HG02943 (cell line): ENCODE data around the gene ANGPTL4.
"Not testable (repeated sequence)": the region's sequence is repeated elsewhere in the genome, so short reads cannot be mapped to it uniquely, and the experiment has no call there.

ENCODE experiments used
- ATAC-seq: cut with Tn5 transposase; IDR thresholded peaks from one replicate; pipeline ENCODE4 v1.9.1; 2021; ENCODE audit warnings: mild to moderate bottlenecking, low read depth, moderate library complexity; ENCODE audit not compliant: unreplicated experiment

Gene ANGPTL4, protein sequence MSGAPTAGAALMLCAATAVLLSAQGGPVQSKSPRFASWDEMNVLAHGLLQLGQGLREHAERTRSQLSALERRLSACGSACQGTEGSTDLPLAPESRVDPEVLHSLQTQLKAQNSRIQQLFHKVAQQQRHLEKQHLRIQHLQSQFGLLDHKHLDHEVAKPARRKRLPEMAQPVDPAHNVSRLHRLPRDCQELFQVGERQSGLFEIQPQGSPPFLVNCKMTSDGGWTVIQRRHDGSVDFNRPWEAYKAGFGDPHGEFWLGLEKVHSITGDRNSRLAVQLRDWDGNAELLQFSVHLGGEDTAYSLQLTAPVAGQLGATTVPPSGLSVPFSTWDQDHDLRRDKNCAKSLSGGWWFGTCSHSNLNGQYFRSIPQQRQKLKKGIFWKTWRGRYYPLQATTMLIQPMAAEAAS

DNA sequence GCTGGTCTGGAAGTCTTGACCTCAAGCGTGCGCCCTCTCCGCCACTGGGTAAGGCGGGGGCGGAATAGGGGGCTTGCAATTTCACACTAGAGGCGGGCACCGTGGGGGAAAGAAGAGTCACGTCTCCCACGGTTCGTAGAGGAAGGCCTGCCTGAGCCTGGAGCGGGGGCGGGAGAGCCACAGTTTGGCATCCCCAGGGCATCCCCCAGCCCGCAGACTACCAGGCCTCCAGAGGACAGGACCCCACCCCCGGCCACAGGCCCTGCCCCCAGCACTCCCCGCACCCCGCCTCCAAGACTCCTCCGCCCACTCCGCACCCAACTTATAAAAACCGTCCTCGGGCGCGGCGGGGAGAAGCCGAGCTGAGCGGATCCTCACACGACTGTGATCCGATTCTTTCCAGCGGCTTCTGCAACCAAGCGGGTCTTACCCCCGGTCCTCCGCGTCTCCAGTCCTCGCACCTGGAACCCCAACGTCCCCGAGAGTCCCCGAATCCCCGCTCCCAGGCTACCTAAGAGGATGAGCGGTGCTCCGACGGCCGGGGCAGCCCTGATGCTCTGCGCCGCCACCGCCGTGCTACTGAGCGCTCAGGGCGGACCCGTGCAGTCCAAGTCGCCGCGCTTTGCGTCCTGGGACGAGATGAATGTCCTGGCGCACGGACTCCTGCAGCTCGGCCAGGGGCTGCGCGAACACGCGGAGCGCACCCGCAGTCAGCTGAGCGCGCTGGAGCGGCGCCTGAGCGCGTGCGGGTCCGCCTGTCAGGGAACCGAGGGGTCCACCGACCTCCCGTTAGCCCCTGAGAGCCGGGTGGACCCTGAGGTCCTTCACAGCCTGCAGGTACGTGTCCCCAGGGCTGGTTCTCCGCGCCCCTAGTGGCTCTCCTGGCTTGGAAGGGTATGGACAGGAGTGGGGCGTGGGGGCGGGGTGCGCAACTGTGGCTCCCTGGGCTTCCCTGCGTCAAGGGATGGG lies at the start of gene ANGPTL4:
Gene ANGPTL4, plus strand, starts transcription at position 353 of the 969 bp plus-strand sequence. Its CDS starts 167 bp downstream, at position 520.
- ATAC-seq, result no peak

DNA sequence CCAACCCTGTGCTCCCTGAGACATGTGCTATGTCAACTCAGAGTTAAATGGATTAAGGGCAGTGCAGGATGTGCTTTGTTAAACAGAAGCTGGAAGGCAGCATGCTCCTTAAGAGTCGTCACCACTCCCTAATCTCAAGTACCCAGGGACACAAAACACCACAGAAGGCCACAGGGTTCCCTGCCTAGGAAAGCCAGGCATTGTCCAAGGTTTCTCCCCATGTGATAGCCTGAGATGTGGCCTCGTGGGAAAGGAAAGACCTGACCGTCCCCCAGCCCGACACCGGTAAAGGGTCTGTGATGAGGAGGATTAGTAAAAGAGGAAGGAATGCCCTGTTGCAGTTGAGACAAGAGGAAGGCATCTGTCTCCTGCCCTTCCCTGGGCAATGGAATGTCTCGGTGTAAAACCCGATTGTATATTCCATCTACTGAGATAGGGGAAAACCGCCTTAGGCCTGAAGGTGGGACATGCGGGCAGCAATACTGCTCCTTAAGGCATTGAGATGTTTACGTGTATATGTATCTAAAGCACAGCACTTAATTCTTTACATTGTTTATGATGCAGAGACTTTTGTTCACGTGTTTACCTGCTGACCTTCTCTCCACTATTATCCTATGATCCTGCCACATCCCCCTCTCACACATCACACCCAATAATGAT lies 48.8 kb upstream of the ANGPTL4 start:
- ATAC-seq, result not testable (repeated sequence)

DNA sequence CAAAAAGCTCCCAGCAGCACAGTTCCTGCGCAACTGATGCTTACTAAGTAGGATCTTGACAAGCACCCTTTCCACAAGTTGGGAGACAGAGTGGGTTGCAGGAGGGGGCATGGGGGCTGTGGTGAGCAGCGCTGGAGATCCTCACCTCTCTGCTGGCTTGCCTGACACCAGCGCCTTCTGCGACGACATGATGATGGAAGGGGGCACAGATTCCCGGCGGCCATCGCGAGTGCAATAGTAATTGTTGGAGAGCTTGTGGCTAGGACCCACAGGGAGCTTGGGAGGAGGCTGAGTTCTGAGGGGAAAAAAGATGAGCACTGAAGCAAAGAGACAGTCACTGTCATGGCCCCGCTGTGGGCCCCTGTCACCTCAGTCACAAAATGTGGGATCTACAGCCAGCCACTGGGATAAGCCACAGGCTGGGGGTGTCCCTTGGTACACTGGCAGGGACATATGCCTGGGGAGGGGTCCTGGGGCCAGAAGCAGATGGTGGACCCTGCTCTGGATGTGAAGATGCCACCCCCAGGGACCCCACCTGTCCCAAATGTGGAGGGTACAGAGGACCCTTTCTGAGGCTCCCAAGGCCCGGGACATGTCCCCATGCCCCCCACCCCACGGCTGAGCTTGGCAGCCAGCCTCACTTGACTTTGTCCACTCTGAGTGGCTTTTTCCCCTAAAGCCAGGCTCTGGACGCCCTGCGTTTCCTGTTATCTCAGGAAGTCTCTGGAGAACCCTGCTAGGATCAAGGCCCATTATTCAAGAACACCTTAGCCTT lies 47.4 kb upstream of the ANGPTL4 start:
- no peak for ATAC-seq

DNA sequence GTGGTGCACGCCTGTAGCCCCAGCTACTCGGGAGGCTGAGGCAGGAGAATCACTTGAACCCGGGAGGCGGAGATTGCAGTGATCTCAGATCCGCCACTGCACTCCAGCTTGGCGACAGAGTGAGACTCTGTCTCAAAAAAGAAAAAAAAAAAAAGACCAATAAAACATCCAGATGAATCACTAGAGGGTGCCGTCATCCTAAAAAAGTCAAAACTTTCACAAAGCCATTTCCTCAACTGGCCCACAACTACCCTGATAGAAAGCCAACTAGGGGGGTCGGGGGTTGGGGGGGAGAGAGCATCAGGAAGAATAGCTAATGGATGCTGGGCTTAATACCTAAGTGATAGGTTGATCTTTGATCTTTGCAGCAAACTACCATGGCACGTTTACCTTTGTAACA lies 45.1 kb upstream of the ANGPTL4 start:
- ATAC-seq, result not testable (repeated sequence)

DNA sequence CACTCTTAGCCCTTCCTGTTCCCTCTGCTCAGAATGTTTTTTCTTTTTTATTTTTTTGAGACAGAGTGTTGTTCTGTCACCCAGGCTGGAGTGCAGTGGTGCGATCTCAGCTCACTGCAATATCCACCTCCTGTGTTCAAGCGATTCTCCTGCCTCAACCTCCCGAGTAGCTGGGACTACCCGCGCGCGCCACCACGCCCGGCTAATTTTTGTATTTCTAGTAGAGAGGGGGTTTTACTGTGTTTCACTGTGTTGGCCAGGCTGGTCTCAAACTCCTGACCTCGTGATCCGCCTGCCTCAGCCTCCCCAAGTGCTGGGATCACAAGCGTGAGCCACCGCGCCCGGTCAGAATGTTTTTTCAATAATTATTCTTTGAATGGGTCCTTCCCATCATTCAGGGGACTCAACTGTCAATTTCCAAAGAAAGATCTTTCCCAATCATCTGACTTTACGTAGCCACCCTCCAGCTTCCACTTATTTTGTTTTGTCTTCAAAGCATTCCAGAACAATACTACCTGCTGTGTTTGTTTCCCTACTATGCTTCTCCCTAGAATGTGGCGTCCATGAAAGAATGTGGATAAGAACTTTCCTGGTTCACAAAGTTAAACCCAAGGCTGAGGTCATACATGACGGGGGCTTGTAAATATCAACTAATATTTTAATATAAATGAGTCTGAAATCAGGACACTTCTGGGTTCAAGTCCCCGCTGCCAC lies 44.0 kb upstream of the ANGPTL4 start:
- ATAC-seq, result no peak

DNA sequence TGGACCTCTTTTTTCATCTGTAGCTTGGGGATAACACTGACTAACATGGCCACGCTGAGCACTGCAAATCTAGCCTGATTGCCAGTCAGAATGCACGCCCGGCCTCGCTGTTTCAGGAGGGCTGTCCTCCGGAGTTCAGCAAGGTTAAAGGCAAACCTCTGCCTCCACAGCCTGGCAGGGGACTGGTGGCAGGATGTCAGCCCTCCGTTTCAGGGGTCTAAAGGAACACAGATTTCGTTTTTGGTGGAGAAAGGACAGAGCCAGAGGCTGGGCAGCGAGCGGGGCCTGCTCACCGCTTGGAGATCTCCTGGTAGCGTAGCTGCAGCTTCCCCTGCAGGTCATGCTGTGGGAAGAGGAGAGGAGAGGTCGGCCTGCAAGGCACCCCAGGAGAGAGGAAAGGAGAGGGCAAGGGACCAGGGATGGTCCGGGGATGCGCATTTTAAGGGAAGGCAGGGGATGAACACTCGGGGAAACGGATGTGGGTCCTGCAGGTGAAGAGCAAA lies 43.3 kb upstream of the ANGPTL4 start:
- ATAC-seq, result peak; percentile 2

DNA sequence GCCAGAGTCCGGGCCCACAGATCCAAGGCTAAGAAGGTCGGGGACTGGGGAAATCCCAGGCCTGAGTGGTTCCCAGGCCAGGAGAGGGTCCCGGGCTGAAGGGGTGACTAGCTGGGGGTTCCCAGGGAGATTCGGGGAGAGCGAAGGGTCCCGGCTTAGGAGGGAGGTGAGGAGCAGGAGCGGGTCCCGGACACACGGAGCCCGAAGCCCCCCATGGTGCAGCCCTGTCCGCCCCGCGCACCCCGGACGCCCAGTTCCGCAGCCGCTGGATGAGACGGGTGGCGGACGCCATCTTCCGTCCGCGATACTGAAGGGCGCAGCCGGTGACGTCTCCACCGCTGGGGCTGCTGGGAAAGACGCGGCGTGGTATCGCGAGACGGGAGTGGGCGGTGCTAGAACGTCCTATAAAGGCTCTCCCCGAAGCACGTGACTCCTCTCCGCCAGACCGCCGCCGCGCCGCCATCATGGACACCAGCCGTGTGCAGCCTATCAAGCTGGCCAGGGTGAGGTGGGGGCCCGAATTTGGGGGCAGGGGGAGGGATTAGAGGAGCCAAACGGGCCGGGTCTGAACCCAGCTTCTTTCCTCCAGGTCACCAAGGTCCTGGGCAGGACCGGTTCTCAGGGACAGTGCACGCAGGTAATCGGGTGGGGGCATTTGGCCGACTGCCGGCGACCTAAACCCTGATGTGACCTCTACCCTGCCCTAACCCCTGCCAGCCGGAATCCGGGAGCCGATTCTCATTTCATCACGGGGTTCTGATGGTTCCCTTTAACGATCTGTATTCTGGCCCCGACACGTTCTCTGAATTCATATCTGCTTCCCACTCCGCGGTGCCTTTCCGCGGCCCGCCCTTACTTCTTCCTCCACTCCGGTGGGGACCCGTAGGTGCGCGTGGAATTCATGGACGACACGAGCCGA lies 42.6 kb upstream of the ANGPTL4 start, which contains the start of the genes NDUFA7 and RPS28:
Gene NDUFA7, minus strand, starts transcription at position 309 of the 919 bp plus-strand sequence. Its CDS starts 17 bp downstream, at position 292.
Gene RPS28, plus strand, starts transcription at position 430 of the 919 bp plus-strand sequence. Its CDS starts 35 bp downstream, at position 465.
- peak; percentile 85 for ATAC-seq

DNA sequence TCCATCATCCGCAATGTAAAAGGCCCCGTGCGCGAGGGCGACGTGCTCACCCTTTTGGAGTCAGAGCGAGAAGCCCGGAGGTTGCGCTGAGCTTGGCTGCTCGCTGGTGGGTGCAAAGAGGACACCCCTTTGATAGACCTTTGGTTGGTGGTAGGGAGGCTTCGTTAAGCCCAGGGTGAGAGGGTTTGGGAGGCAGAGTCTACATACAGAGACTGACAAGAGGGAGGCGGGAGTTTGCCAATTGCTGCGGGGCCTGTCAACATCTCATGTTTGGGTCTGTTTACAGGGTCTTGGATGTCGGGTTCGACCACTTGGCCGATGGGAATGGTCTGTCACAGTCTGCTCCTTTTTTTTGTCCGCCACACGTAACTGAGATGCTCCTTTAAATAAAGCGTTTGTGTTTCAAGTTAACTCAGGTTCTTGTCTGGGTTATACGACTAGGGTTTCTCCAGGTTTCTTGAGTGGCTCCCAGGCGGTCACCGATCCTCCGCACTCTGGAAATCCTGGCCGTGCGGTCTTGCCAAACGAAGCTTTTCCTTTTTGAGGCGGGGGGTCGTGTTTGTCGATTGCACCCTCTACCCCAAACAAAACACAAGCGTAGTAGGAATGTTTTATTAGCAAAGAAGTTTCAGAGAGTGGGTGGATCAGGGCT lies 41.8 kb upstream of the ANGPTL4 start:
- no peak for ATAC-seq

DNA sequence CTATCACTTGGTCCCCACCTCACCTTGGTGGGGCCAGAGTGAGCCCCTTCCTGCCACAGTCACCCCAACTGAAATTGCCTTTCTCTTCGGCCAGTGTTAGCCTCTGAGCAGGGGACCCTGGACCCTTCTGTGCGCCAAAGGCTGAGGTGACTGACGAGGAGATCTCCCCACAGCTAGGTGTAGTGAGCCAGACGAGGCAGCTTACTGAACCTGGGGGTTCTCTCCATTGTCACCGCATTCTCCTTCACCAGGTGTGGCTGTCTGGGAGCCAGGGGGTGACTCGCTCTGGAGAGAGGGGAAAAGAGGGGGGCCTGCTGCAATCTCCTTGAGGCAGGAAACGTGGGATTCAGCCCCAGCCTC lies 41.3 kb upstream of the ANGPTL4 start:
- ATAC-seq, result no peak

DNA sequence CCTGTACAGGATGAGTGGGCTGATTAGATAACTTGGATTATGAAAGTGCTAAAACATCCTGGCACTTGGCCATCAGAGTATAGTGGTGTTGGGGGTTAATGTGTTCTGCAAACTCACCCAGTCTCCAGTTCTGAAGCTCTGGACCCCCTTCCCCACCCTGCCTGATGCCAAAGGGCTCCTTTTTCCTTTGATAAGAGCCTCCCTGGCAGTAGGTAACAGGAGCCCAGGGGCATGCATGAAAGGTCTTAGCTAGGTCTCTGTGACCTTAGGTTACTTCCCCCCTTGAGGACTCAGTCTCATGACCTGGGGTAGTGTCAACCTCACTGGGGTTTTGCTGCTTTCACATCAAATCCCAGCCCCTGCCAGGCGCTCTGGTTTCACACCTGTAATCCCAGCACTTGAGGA lies 40.2 kb upstream of the ANGPTL4 start:
- ATAC-seq, result no peak

DNA sequence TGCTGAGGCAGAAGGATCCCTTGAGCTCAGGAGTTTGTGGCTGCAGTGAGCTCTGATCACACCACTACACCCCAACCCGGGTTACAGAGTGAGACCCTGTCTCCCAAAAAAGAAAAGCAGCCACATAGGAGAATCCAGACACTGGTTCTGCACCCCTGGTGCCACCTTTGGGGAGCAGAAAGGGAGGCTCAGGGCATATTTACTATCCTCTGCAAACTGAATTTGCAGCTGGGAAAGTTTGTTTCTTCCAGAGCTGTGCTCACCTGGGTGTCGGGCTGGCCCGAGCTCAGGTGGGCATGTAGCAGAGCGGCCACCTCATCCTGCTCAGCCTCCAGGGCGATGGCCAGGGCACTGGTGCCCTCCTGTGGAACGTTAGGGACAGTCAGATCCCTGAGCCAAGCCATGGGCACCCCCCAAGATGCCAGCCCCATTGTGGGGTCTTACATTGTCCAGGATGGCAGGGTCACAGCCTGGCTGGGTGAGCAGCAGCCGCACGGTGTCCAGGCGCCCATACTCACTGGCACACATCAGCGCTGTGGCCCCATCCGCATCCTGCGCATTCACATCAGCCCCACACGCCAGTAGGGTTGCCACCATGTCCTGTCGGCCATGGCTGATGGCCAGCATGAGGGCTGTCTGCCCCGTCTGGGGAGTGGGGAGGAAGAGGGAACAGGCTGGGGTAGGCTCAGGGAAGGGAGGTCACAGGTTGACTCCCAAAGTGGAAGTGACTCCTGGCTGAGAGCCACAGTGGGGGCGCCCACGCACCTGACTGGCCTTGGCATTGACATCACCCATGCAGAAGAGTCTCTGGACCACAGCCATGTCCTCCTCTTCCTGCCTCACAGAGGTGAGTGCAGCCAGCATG lies 39.5 kb upstream of the ANGPTL4 start:
- ATAC-seq, result no peak

DNA sequence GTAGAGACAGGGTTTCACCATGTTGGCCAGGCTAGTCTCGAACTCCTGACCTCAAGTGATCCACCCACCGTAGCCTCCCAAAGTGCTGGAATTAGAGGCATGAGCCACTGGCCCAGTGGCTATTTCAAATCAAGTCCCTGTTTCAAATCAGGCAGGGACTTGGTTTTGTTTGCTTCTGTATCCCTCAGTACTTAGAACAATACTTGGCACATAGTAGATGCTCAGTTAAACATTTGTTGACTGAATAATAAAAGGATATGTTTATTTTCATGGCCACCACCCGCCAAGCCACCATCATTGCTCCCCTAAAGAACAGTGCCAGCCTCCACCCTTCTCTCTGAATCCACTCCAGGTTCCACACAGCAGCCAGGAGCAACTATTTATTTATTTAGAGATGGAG lies 38.5 kb upstream of the ANGPTL4 start:
- ATAC-seq, result no peak

DNA sequence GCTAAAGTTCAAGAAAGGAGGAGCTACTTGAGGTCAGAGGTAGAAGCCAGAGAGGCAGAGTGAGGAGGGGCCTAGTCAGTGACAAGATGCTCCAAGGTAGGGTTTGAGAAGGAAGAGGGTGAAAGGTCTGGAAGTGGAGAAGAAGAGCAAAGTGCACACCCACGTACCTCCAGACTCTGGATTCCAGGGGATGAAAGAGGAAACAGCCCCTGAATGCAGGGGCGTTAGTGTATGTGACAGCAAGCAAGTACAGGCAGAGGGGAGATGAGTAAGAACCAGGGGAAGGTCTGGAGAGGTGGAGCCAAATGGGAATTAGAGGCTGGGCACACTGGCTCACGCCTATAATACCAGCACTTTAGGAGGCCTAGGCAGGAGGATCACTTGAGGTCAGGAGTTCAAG lies 34.0 kb upstream of the ANGPTL4 start:
- ATAC-seq, result no peak

DNA sequence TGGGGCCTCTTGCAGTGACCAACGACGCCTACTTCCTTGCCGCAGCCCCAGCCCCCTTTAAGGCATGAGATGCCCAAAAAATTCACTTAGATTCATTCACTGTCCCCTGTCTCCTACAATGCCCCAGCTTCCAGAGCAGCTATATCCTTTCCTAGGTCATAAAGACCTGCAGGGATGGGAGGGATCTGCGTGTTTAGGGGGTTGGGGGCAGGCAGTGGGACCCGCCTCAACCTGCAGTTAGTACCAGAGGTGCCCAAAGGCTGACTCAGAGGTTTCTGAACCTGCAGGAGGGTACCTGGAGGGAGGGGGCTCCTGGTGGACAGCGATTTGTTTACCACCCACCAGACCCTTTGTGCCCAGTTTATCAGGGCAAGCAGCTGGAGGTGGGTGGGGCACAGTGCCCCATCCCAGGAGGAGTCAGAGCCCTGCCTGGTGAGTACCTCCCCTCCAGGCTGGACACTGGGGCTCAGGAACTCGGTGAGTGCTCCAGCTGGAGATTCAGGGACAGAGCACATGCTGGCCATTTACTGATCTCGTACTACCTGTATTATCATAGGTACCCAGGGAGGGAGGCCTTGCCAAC lies 32.6 kb upstream of the ANGPTL4 start:
- ATAC-seq, result no peak

DNA sequence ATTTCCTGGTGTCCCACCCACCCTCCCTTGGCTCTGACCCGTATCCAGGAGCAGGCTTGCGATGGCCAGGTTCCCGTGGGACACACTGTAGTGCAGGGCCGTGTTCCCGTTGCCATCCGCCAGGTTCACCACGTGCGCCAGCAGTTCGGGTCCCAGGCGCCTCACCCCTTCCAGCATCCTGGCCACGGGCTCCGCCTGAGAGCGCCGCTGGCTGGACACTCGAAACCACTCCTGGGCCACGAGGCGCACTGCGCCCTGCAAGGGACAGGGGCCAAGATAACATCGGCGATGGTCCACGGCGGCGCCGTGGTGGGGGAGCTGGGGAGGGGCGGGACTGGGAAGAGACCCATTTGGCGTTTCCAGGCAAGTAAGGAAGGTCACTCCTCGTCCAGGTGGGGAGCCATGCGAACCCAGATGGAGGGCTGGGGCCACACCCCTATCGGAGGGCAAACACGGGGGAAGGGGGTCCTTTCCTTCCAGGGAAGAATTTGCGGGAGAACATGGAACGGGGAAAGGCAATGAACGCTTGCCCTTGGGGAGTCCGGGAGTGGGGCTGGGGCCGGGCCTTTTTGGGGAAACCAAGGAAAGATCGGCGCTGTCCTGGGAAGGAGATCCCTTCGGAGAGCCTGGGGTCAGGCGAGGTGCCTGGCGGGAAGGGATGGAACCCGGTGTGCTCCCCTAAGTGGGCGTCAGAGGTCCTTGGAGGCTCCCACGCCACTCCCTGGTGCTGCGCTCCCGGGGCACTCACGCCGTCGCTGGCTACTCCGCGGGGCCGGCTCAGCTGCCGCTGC lies 30.8 kb upstream of the ANGPTL4 start:
- no peak for ATAC-seq
